ENCODE measurements around the gene LEMD3.
"Not testable (repeated sequence)": the region's sequence is repeated elsewhere in the genome, so short reads cannot be mapped to it uniquely, and the experiment has no call there.

DNA sequence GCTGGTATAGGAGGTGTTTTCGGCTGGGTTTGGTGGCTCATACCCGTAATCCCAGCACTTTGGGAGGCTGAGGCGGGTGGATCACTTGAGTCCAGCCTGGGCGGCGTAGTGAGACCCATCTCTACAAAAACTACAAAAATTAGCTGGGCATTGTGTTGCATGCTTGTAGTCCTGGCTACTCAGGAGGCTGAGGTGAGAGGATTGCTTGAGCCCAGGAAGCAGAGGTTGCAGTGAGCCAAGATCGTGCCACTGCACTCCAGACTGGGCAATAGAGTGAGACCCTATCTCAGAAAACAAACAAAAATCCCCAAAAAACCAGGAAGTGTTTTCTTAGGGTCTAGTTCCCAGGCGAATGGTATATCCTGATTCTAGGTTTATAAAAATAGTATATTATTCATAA, 116.1 kb downstream of the LEMD3 start:
- TF ChIP-seq, protein P1, sequence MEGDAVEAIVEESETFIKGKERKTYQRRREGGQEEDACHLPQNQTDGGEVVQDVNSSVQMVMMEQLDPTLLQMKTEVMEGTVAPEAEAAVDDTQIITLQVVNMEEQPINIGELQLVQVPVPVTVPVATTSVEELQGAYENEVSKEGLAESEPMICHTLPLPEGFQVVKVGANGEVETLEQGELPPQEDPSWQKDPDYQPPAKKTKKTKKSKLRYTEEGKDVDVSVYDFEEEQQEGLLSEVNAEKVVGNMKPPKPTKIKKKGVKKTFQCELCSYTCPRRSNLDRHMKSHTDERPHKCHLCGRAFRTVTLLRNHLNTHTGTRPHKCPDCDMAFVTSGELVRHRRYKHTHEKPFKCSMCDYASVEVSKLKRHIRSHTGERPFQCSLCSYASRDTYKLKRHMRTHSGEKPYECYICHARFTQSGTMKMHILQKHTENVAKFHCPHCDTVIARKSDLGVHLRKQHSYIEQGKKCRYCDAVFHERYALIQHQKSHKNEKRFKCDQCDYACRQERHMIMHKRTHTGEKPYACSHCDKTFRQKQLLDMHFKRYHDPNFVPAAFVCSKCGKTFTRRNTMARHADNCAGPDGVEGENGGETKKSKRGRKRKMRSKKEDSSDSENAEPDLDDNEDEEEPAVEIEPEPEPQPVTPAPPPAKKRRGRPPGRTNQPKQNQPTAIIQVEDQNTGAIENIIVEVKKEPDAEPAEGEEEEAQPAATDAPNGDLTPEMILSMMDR (conservative IDR thresholded peaks at IDR 0.05 in 1 of 2, IDR thresholded peaks at IDR 0.05 in 1 of 2; ENCODE audit: low read depth in 1 of 2, low read length in 2 of 2): not testable (repeated sequence)
- not testable (repeated sequence) for TF ChIP-seq EZH2 (IDR thresholded peaks at IDR 0.05; ENCODE audit: low read length, missing control alignments)

All from fibroblast of lung (primary cell).